DMS153 (cell line): ENCODE data around the gene ZNF98.

ENCODE experiments used
- DNase-seq: peaks from one replicate; lab custom pipeline; 2025; lab: John Stamatoyannopoulos, UW

ZNF98 gene

GRCh38 chr19:22422211-22422610 is at the start of gene ZNF98:
Gene ZNF98 (minus strand): TSS chr19:22422346. CDS start chr19:22422224, 122 bp downstream.
- no peak for DNase-seq

- no peak for DNase-seq
These were observed 24.5 kb upstream of the ZNF98 start for GRCh38 chr19:22446605-22447004.

- DNase-seq, result no peak
These were observed 15.9 kb upstream of the ZNF98 start for GRCh38 chr19:22438011-22438410.

DNA sequence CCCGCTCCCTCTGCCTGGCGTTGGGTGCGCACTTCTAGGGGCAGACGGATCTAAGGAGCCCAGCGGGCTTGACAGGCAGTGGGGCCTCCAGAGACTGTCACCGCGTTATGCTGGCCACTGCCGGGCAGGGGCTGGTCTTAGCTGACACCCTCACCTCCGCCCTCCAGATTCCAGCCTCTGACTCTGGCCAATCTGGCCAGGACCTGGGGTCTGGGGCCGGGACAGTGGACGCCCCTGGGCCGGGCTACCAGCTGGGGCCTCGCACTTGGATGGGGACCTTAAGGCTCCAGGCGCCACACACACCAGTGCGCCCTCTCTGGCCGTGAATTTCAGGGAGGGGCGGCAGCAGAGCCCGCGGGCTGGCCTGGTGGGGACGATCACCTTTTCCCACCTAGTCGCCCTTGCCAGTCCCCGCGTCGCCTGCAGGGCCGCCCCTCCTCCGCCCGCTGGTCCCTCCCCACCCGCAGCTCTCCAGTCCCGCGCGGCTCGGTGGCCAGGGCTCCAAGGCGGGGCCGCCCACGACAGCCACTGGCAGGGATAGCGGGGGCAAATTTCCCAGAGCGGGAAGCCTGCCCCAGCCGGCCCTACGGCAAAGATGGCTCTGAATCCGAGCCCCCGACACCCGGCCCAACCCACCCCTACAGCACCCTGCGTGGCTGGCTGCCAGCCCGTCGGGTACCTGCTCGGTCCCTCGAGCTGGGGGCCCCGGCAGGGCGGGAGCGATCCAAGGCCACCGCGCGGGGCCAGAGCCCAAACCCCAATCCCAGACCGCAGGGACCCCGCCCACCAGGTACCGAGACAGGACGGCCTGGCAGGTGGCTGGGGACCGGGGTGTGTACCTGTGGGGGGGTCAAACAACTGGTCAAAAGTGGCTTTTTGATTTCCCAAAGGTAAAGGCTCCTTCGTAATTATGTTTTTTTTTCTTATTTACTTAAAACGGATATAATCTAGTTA is 6.1 kb upstream of the ZNF98 start:
- DNase-seq, result no peak

- DNase-seq, result no peak
These were observed 5.4 kb upstream of the ZNF98 start for GRCh38 chr19:22427547-22427946.

DNA sequence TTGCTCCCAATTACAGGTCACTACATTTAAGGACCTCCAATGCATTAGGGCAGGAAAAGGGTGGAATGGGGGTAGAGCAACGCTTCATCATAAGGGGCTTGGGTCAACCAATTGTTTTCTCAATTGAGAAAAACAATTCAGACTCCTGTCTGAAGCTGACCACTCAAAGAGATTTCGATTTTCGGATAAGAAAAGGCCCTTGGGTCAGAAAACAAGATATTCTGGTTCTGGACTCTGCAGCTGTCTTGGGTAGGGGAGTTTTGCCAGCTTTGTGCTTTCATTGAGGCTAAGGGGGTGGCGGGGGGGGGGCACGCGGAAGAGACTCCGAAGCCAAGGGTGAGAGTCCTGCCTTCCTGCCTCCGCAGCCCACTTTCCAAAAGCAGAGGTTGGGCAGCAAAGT is 4.8 kb upstream of the ZNF98 start:
- no peak for DNase-seq

DNA sequence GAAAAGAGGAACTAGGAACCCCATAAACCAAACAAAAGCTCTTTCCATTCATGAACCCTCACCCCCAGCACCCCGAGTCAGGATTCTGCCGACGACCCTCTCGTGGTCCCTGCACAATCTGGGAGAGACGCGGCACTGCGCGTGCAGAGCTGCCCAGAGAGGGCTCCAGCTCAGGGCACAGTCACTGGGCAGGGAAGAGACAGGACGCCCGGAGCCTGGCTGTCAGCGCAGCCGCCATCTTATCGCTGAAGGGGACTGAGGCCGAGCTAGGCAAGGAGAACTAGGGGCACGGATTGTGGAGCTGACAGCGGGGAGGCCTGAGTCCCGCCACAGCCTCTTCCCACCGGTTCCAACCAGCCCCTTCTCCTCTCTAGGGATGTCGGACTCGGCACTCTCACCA is 349 bp downstream of the ZNF98 start:
- DNase-seq, result no peak

- no peak for DNase-seq
These were observed 67.5 kb downstream of the ZNF98 start for GRCh38 chr19:22354665-22355064.
